Activated CD4-positive, alpha-beta T cell treated with anti-CD3 and anti-CD28 coated beads for 36 hours (primary cell): Measurements from ENCODE around the gene MYRIP. TPM values are rescaled to one million over a fixed set of nuclear protein-coding genes. Genes with fewer than 3 reads are reported as not detected.

Experiments
- ATAC-seq: fragments of 200-7000 bp; cut with Tn5 transposase; one replicate; pipeline ENCODE4 v1.10.0; 2021; ENCODE audit warnings: mild to moderate bottlenecking, moderate library complexity
- CTCF ChIA-PET: fragments of 350-600 bp; sonication (Branson Sonifier 250); formaldehyde crosslinking; loops from one replicate; lab custom pipeline; 2021; ENCODE audit warnings: antibody characterized with exemption; lab: Charles Lee
- POLR2A ChIA-PET: fragments of 350-600 bp; sonication (Branson Sonifier 250); formaldehyde crosslinking; loops from one replicate; lab custom pipeline; 2021; ENCODE audit warnings: antibody characterized with exemption, inconsistent platforms; lab: Charles Lee
- DNase-seq: peaks from one replicate; pipeline ENCODE4 v3.0.0-alpha.2; 2020
- H3K27ac Mint-ChIP-seq: one replicate; pipeline ENCODE4 v1.8.0; 2021; ENCODE audit warnings: mixed read lengths
- H3K27me3 Mint-ChIP-seq: one replicate; pipeline ENCODE4 v1.8.0; 2021; ENCODE audit warnings: mixed read lengths
- H3K36me3 Mint-ChIP-seq: one replicate; pipeline ENCODE4 v1.8.0; 2021; ENCODE audit warnings: low read depth, mixed read lengths
- H3K4me1 Mint-ChIP-seq: one replicate; pipeline ENCODE4 v1.8.0; 2021; ENCODE audit warnings: mixed read lengths
- H3K4me3 Mint-ChIP-seq: one replicate; pipeline ENCODE4 v1.8.0; 2021; ENCODE audit warnings: mild to moderate bottlenecking, moderate library complexity, mixed read lengths
- H3K9me3 Mint-ChIP-seq: one replicate; pipeline ENCODE4 v1.8.0; 2021; ENCODE audit warnings: low read depth, mixed read lengths
- intact Hi-C, 2 experiments: fragments of 100-400 bp; cut with DNase I in 1 of 2; cut with micrococcal nuclease in 1 of 2; formaldehyde crosslinking; loops; one replicate each; pipeline versions ENCODE4 v1.14.2 to v1.15.1; 2022 to 2024; cut with DNase I, micrococcal nuclease
- total RNA-seq, 2 experiments: library from RNA; stranded (reverse); gene quantifications; one replicate each; pipeline ENCODE4 v1.2.3, GENCODE V29; 2021

The MYRIP gene
- total RNA-seq, 2 experiments from 2014 or later, result not detected

- ATAC-seq (no peak), DNase-seq (no peak)
- H3K27ac Mint-ChIP-seq, result no peak overlapping the region
- H3K9me3 Mint-ChIP-seq, result no peaks in the 10 kb centered on the region
- H3K27me3 Mint-ChIP-seq, result no peaks in the 10 kb centered on the region
- no peaks in the 10 kb centered on the region for H3K36me3 Mint-ChIP-seq
- H3K4me3 Mint-ChIP-seq, result no peak overlapping the region
- intact Hi-C loops, result no loop called here
- POLR2A ChIA-PET, result no interaction called here
- CTCF ChIA-PET, result no interaction called here
- H3K4me1 Mint-ChIP-seq, result no peaks in the 10 kb centered on the region
Observed at GRCh38 chr3:40229963-40230362, 420.6 kb downstream of the MYRIP start.

DNA sequence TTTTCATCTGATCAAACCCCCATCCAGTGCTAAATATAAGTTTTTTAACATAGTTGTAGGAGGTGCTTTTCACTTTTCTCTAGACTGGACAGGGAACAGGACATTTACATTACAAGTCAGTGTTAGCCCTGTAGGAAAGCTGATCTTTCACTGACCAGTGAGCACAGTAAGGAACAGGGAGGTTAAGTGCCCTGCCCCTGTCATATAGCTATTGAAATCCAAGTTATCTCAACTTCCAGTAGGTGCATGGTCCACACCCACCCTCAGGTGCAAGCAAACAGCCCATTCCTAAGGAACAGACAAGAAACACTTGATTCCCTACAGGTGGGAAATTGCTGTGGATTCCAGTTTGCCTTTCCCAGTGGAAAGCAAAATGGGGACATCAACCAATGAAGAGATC is 421.0 kb downstream of the MYRIP start:
- DNase-seq (no peak), ATAC-seq (no peak)
- no peak overlapping the region for H3K27ac Mint-ChIP-seq
- H3K4me3 Mint-ChIP-seq, result no peak overlapping the region
- POLR2A ChIA-PET, result interaction anchor here (0.6 kb wide), 1 partner anchor 13 kb away, joined by 5 read pairs; no protein-coding TSS in a partner anchor
- no peaks in the 10 kb centered on the region for H3K36me3 Mint-ChIP-seq
- no peaks in the 10 kb centered on the region for H3K27me3 Mint-ChIP-seq
- H3K9me3 Mint-ChIP-seq, result no peaks in the 10 kb centered on the region
- H3K4me1 Mint-ChIP-seq, result no peaks in the 10 kb centered on the region
- intact Hi-C loops, result no loop called here
- CTCF ChIA-PET, result interaction anchor here (0.9 kb wide), 1 partner anchor 39 kb away, joined by 4 read pairs; no protein-coding TSS in a partner anchor

GRCh38 chr3:40232626-40233025 is 423.2 kb downstream of the MYRIP start:
- Mint-ChIP-seq H3K4me3 (no peak overlapping the region), H3K4me1 (no peaks in the 10 kb centered on the region), H3K27ac (no peak overlapping the region), H3K36me3 (no peaks in the 10 kb centered on the region), H3K9me3 (no peaks in the 10 kb centered on the region), H3K27me3 (no peaks in the 10 kb centered on the region)
- ChIA-PET POLR2A (no interaction called here), CTCF (interaction anchor here (0.7 to 1.2 kb wide), 2 partner anchors 41 to 278 kb away, joined by 3 read pairs; no protein-coding TSS in a partner anchor)
- intact Hi-C loops, result no loop called here
- ATAC-seq (no peak), DNase-seq (no peak)

- no peak overlapping the region for H3K4me3 Mint-ChIP-seq
- CTCF ChIA-PET, result no interaction called here
- intact Hi-C loops, result no loop called here
- DNase-seq (no peak), ATAC-seq (no peak)
- H3K4me1 Mint-ChIP-seq, result no peaks in the 10 kb centered on the region
- H3K36me3 Mint-ChIP-seq, result no peaks in the 10 kb centered on the region
- no peaks in the 10 kb centered on the region for H3K27me3 Mint-ChIP-seq
- no peak overlapping the region for H3K27ac Mint-ChIP-seq
- POLR2A ChIA-PET, result no interaction called here
- no peaks in the 10 kb centered on the region for H3K9me3 Mint-ChIP-seq
Observed at GRCh38 chr3:40237159-40237558, 427.8 kb downstream of the MYRIP start.

- ATAC-seq (no peak), DNase-seq (no peak)
- Mint-ChIP-seq H3K36me3 (no peaks in the 10 kb centered on the region), H3K9me3 (no peaks in the 10 kb centered on the region), H3K4me1 (no peaks in the 10 kb centered on the region), H3K4me3 (no peak overlapping the region), H3K27ac (no peak overlapping the region), H3K27me3 (no peaks in the 10 kb centered on the region)
- ChIA-PET CTCF (no interaction called here), POLR2A (no interaction called here)
- intact Hi-C loops, result no loop called here
Observed at GRCh38 chr3:40237889-40238571, 428.6 kb downstream of the MYRIP start.

- DNase-seq, result no peak
- Mint-ChIP-seq H3K27ac (no peak overlapping the region), H3K36me3 (no peaks in the 10 kb centered on the region), H3K4me3 (no peak overlapping the region), H3K4me1 (no peaks in the 10 kb centered on the region), H3K27me3 (no peaks in the 10 kb centered on the region), H3K9me3 (no peaks in the 10 kb centered on the region)
- intact Hi-C loops, result no loop called here
- ATAC-seq, result no peak
- POLR2A ChIA-PET, result no interaction called here
- CTCF ChIA-PET, result interaction anchor here (0.6 kb wide), 2 partner anchors 65 to 951 kb away, joined by 3 to 4 read pairs; no protein-coding TSS in a partner anchor
Observed at GRCh38 chr3:40240921-40241320, 431.5 kb downstream of the MYRIP start.

- Mint-ChIP-seq H3K27me3 (no peaks in the 10 kb centered on the region), H3K4me3 (no peak overlapping the region), H3K4me1 (no peaks in the 10 kb centered on the region), H3K27ac (no peak overlapping the region), H3K9me3 (no peaks in the 10 kb centered on the region), H3K36me3 (no peaks in the 10 kb centered on the region)
- DNase-seq (no peak), ATAC-seq (no peak)
- CTCF ChIA-PET, result no interaction called here
- POLR2A ChIA-PET, result no interaction called here
- intact Hi-C loops, result no loop called here
Observed at GRCh38 chr3:40242216-40242615, 432.8 kb downstream of the MYRIP start.

- no peak overlapping the region for H3K4me3 Mint-ChIP-seq
- no peaks in the 10 kb centered on the region for H3K9me3 Mint-ChIP-seq
- no peaks in the 10 kb centered on the region for H3K27me3 Mint-ChIP-seq
- intact Hi-C loops, result no loop called here
- H3K4me1 Mint-ChIP-seq, result no peaks in the 10 kb centered on the region
- DNase-seq (no peak), ATAC-seq (no peak)
- H3K27ac Mint-ChIP-seq, result no peak overlapping the region
- ChIA-PET POLR2A (interaction anchor here (0.7 kb wide), 1 partner anchor 12 kb away, joined by 5 read pairs; no protein-coding TSS in a partner anchor), CTCF (no interaction called here)
- H3K36me3 Mint-ChIP-seq, result no peaks in the 10 kb centered on the region
Observed at GRCh38 chr3:40242638-40243037, 433.2 kb downstream of the MYRIP start.

GRCh38 chr3:40243056-40243455 is 433.6 kb downstream of the MYRIP start:
- ChIA-PET CTCF (interaction anchor here (0.6 kb wide), 1 partner anchor 1307 kb away, joined by 3 read pairs; no protein-coding TSS in a partner anchor), POLR2A (interaction anchor here (0.7 kb wide), 1 partner anchor 13 kb away, joined by 5 read pairs; no protein-coding TSS in a partner anchor)
- H3K4me3 Mint-ChIP-seq, result no peak overlapping the region
- intact Hi-C loops, result no loop called here
- no peaks in the 10 kb centered on the region for H3K27me3 Mint-ChIP-seq
- H3K9me3 Mint-ChIP-seq, result no peaks in the 10 kb centered on the region
- no peak overlapping the region for H3K27ac Mint-ChIP-seq
- no peak for ATAC-seq
- H3K36me3 Mint-ChIP-seq, result no peaks in the 10 kb centered on the region
- H3K4me1 Mint-ChIP-seq, result no peaks in the 10 kb centered on the region
- DNase-seq, result no peak

DNA sequence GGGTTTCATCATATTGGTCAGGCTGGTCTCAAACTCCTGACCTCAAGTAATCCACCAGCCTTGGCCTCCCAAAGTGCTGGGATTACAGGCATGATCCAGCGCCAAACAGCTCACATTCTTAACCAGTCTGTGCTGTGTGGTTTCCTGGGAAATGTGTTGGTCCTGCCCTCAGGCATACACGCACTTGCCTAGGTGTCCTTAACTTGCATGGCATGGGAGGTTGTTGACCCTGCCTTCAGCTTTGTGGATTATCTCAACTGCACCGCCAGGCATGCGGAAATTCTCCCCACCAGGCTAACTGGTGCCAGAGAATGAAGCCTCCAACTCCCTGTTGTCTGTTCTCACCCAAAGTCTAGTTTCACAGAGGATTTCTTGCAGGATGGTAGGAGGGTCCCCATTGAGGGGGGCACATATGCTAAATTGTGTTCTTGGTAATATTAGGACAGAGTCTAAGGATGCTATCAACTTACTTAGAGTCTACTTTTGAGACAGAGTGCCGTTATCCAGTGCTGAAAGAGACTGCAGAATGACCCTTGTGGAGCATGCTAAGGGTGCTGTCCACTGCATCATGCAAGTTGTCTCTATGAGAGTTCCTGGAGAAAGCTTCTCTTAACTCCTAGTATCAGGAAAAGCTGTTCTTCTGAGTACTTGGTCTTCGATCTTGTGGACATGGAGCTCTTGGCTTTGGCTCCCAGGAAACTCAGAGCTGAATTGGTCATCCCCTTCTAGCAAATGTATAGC is 438.5 kb downstream of the MYRIP start:
- DNase-seq (no peak), ATAC-seq (no peak)
- no peak overlapping the region for H3K27ac Mint-ChIP-seq
- ChIA-PET POLR2A (no interaction called here), CTCF (no interaction called here)
- H3K27me3 Mint-ChIP-seq, result no peaks in the 10 kb centered on the region
- intact Hi-C loops, result no loop called here
- H3K9me3 Mint-ChIP-seq, result no peaks in the 10 kb centered on the region
- H3K4me3 Mint-ChIP-seq, result no peak overlapping the region
- H3K36me3 Mint-ChIP-seq, result no peaks in the 10 kb centered on the region
- no peaks in the 10 kb centered on the region for H3K4me1 Mint-ChIP-seq

DNA sequence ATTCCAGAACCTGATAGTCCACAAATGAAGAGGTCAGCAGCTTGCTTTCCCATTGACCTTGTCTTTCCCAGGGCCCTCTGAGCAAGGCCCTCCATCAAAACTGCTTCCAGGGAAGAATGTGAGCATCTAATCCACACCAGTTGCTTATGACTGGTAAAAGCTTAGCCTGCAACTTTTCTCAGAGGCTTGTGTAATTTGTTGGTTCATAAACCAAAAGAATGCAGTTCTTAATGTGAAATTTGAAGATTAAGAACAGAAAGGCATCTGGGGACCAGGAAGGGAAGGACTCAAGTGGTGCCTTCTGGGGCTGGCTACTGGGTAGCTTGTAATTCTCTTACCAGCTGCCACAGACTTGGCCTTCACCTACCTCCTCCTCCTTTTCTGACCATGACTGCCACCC is 439.2 kb downstream of the MYRIP start:
- Mint-ChIP-seq H3K4me3 (no peak overlapping the region), H3K27me3 (no peaks in the 10 kb centered on the region), H3K4me1 (no peaks in the 10 kb centered on the region), H3K9me3 (no peaks in the 10 kb centered on the region), H3K36me3 (no peaks in the 10 kb centered on the region), H3K27ac (no peak overlapping the region)
- DNase-seq, result no peak
- no peak for ATAC-seq
- CTCF ChIA-PET, result no interaction called here
- POLR2A ChIA-PET, result no interaction called here
- intact Hi-C loops, result no loop called here

- no peak overlapping the region for H3K4me3 Mint-ChIP-seq
- no peaks in the 10 kb centered on the region for H3K27me3 Mint-ChIP-seq
- no peak for DNase-seq
- no peak for ATAC-seq
- POLR2A ChIA-PET, result no interaction called here
- no peaks in the 10 kb centered on the region for H3K36me3 Mint-ChIP-seq
- intact Hi-C loops, result no loop called here
- no peaks in the 10 kb centered on the region for H3K4me1 Mint-ChIP-seq
- H3K9me3 Mint-ChIP-seq, result no peaks in the 10 kb centered on the region
- H3K27ac Mint-ChIP-seq, result no peak overlapping the region
- CTCF ChIA-PET, result no interaction called here
Observed at GRCh38 chr3:40249168-40249567, 439.8 kb downstream of the MYRIP start.
